Measurements from ENCODE around the gene SCAF4. TPM values are rescaled to one million over a fixed set of nuclear protein-coding genes. Genes with fewer than 3 reads are reported as not detected.

SCAF4 gene
- total RNA-seq, 1 experiment from 2014 or later, result 52.8 TPM

DNA sequence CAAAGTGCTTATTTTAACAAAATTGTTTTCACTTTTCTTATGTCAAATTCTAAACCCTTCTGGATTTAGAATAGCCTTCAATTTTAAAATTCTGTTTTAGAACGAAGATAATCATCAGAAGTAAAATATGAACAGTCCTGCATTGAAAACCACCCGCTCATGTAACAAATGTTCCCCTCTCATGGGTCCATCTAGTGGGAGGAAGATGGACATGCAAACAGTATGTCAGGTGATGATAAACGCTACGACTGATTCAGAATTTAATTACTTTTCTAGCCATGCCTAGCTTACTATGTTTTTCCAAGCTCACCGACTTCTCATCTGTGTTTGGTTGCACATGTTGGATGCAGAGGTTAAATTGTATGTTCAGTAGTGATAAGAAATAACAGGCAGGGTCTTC, 48.9 kb downstream of the SCAF4 start:
- DNase-seq, result no peak
- H3K27ac ChIP-seq (ENCODE audit: low read length), result no peak overlapping the region
- no peak overlapping the region for H3K9ac ChIP-seq (ENCODE audit: low read length)
- no peak overlapping the region for H3K4me3 ChIP-seq (ENCODE audit: low read length)
- H3K27me3 ChIP-seq (ENCODE audit: low read length), result no peaks in the 10 kb centered on the region
- peaks cover 74% of the 10 kb centered on the region for H3K36me3 ChIP-seq (ENCODE audit: insufficient read depth, low read length)
- no peaks in the 10 kb centered on the region for H3K9me2 ChIP-seq (replicated peaks; ENCODE audit: insufficient read depth, low read length)
- no peaks in the 10 kb centered on the region for H4K20me1 ChIP-seq (ENCODE audit: insufficient read depth, low read depth, low read length)
- H2AFZ ChIP-seq (ENCODE audit: low read length), result no peak overlapping the region
- no peaks in the 10 kb centered on the region for H3K9me3 ChIP-seq (ENCODE audit: low read length)
- H3K4me1 ChIP-seq (ENCODE audit: low read length), result peaks cover 9% of the 10 kb centered on the region
- H3K4me2 ChIP-seq (ENCODE audit: low read depth, low read length, poor library complexity, severe bottlenecking), result no peak overlapping the region
- peaks cover 63% of the 10 kb centered on the region for H3K79me2 ChIP-seq (ENCODE audit: low read length)

DNA sequence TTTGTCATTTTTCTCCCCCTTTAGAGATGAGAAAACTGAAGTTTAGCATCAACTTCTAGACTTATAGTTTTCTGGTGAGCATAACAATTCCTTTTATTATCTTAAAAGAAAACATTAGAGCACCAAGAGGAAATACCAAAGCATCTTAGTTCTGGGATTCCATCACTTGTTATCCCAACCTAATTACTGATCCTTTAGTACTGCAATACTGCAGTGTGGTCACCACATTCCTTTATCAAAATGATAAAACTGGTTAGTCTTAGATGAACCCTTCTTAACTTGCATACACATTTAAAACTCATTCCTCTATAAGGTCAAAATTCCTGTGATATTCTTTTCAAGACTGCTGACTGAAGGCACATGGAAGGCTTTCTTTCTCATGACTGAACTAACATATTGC, 49.3 kb downstream of the SCAF4 start:
- Histone ChIP-seq H3K27me3 (ENCODE audit: low read length) (no peaks in the 10 kb centered on the region), H3K9me2 (replicated peaks; ENCODE audit: insufficient read depth, low read length) (no peaks in the 10 kb centered on the region), H3K4me1 (ENCODE audit: low read length) (peaks cover 13% of the 10 kb centered on the region), H3K4me3 (ENCODE audit: low read length) (no peak overlapping the region), H3K9ac (ENCODE audit: low read length) (no peak overlapping the region), H3K79me2 (ENCODE audit: low read length) (peaks cover 63% of the 10 kb centered on the region), H4K20me1 (ENCODE audit: insufficient read depth, low read depth, low read length) (no peaks in the 10 kb centered on the region), H3K27ac (ENCODE audit: low read length) (no peak overlapping the region), H3K4me2 (ENCODE audit: low read depth, low read length, poor library complexity, severe bottlenecking) (no peak overlapping the region), H3K9me3 (ENCODE audit: low read length) (no peaks in the 10 kb centered on the region), H3K36me3 (ENCODE audit: insufficient read depth, low read length) (peaks cover 77% of the 10 kb centered on the region), H2AFZ (ENCODE audit: low read length) (no peak overlapping the region)
- no peak for DNase-seq

DNA sequence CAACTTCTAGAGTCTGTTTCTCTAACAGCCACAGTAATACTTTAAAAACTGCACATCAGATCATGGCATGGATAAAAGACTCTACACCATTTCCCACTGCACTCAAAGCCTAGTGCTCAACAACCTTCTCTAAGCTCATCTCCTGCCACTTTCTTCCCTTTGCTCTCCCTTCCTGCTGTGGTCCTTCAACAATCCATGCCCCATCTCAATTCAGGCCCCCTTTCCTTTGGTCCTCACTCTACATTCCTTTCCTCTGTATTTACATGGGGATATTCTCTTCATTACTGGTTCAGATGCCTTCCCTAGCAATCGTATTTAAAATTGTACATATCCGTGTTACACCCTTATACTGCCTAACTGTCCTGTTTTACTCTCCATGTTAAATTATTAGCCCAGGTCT, 53.4 kb downstream of the SCAF4 start:
- Histone ChIP-seq H3K4me1 (ENCODE audit: low read length) (peaks cover 35% of the 10 kb centered on the region), H3K4me3 (ENCODE audit: low read length) (no peak overlapping the region)

DNA sequence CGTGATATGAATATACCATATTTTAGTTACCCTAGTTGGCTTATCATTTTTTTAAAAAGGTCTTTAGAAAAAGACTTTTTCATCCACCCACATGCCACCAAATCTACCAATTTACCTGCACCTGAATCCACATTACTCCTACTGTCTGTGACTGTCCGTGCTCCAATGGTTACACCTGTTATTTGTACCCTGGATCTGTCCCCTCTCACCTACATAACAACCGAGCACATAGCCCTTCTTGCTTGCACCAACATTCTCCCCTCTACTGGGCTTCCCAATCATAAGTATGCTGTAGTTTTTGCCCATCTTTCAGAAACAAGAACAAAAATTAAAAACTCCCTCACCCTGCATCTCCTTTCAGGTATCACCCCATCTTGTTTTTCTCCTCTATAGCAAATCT, 54.9 kb downstream of the SCAF4 start:
- H3K36me3 ChIP-seq (ENCODE audit: insufficient read depth, low read length), result peaks cover 46% of the 10 kb centered on the region
- H2AFZ ChIP-seq (ENCODE audit: low read length), result no peak overlapping the region
- H3K79me2 ChIP-seq (ENCODE audit: low read length), result peaks cover 22% of the 10 kb centered on the region
- H3K4me1 ChIP-seq (ENCODE audit: low read length), result peaks cover 35% of the 10 kb centered on the region
- DNase-seq, result no peak
- H3K27me3 ChIP-seq (ENCODE audit: low read length), result no peaks in the 10 kb centered on the region
- H3K9ac ChIP-seq (ENCODE audit: low read length), result no peak overlapping the region
- no peaks in the 10 kb centered on the region for H4K20me1 ChIP-seq (ENCODE audit: insufficient read depth, low read depth, low read length)
- H3K9me2 ChIP-seq (replicated peaks; ENCODE audit: insufficient read depth, low read length), result no peaks in the 10 kb centered on the region
- H3K27ac ChIP-seq (ENCODE audit: low read length), result 0 out of 2 replicates have a peak overlapping the region, but pooled peaks have one; percentile 25
- no peak overlapping the region for H3K4me3 ChIP-seq (ENCODE audit: low read length)
- no peaks in the 10 kb centered on the region for H3K9me3 ChIP-seq (ENCODE audit: low read length)
- H3K4me2 ChIP-seq (ENCODE audit: low read depth, low read length, poor library complexity, severe bottlenecking), result no peak overlapping the region

More for the DNA sequence above, 53.4 kb downstream of the SCAF4 start:
- Histone ChIP-seq H3K27ac (ENCODE audit: low read length) (no peak overlapping the region), H3K9me2 (replicated peaks; ENCODE audit: insufficient read depth, low read length) (no peaks in the 10 kb centered on the region), H3K9ac (ENCODE audit: low read length) (no peak overlapping the region), H3K27me3 (ENCODE audit: low read length) (no peaks in the 10 kb centered on the region), H3K36me3 (ENCODE audit: insufficient read depth, low read length) (peaks cover 50% of the 10 kb centered on the region), H2AFZ (ENCODE audit: low read length) (no peak overlapping the region), H4K20me1 (ENCODE audit: insufficient read depth, low read depth, low read length) (no peaks in the 10 kb centered on the region), H3K9me3 (ENCODE audit: low read length) (no peaks in the 10 kb centered on the region), H3K4me2 (ENCODE audit: low read depth, low read length, poor library complexity, severe bottlenecking) (no peak overlapping the region), H3K79me2 (ENCODE audit: low read length) (peaks cover 36% of the 10 kb centered on the region)
- DNase-seq, result no peak

DNA sequence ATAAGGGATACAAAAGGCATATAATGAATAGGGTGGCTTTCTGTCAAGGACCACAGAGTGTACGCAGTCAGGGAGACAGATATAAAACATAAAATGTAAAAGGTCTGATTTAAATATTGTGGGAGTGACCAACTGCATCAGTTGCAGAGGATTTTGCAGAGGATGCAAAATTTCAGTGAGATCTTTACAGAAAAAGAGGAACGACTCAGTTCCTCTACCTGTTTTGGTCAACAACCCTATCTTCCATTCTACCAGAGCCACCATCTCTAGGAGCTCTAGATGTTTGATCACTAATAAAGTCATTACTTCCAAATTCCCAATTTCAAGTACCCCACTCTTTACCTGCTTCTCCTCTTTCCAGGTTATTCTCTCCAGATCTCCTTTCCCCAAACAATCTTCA, 56.0 kb downstream of the SCAF4 start:
- Histone ChIP-seq H3K4me3 (ENCODE audit: low read length) (no peak overlapping the region), H3K79me2 (ENCODE audit: low read length) (peaks cover 15% of the 10 kb centered on the region), H3K36me3 (ENCODE audit: insufficient read depth, low read length) (peaks cover 40% of the 10 kb centered on the region), H4K20me1 (ENCODE audit: insufficient read depth, low read depth, low read length) (no peaks in the 10 kb centered on the region), H2AFZ (ENCODE audit: low read length) (no peak overlapping the region), H3K4me1 (ENCODE audit: low read length) (peaks cover 35% of the 10 kb centered on the region), H3K27ac (ENCODE audit: low read length) (peak overlapping the region; percentile 64), H3K9me2 (replicated peaks; ENCODE audit: insufficient read depth, low read length) (no peaks in the 10 kb centered on the region), H3K4me2 (ENCODE audit: low read depth, low read length, poor library complexity, severe bottlenecking) (no peak overlapping the region), H3K9me3 (ENCODE audit: low read length) (no peaks in the 10 kb centered on the region), H3K9ac (ENCODE audit: low read length) (no peak overlapping the region), H3K27me3 (ENCODE audit: low read length) (no peaks in the 10 kb centered on the region)
- peak; percentile 63 for DNase-seq

DNA sequence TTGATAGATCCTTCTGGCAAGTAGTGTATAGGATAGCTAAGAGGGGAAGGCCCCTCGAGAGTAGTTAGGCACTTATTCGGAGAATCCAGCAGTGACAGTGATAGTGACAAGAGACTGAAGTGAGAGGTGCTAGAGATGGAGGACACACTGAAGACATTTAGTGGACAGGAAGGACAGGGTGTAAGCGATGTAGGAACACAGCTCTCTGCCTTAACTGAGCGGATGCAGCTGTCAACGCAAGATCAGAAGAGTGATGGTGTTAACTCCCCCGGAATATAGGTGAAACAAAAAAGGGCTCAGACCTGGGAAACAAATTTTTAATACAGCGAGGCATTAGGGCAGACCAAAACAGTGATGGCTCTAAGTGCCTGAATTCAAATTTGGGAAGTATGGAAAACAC, 56.6 kb downstream of the SCAF4 start:
- no peak for DNase-seq
- Histone ChIP-seq H3K36me3 (ENCODE audit: insufficient read depth, low read length) (peaks cover 34% of the 10 kb centered on the region), H3K4me3 (ENCODE audit: low read length) (no peak overlapping the region), H3K9ac (ENCODE audit: low read length) (no peak overlapping the region), H4K20me1 (ENCODE audit: insufficient read depth, low read depth, low read length) (no peaks in the 10 kb centered on the region), H3K9me3 (ENCODE audit: low read length) (no peaks in the 10 kb centered on the region), H3K4me1 (ENCODE audit: low read length) (peaks cover 35% of the 10 kb centered on the region), H2AFZ (ENCODE audit: low read length) (no peak overlapping the region), H3K27ac (ENCODE audit: low read length) (peak overlapping the region; percentile 64), H3K27me3 (ENCODE audit: low read length) (no peaks in the 10 kb centered on the region), H3K4me2 (ENCODE audit: low read depth, low read length, poor library complexity, severe bottlenecking) (no peak overlapping the region), H3K9me2 (replicated peaks; ENCODE audit: insufficient read depth, low read length) (no peaks in the 10 kb centered on the region), H3K79me2 (ENCODE audit: low read length) (peaks cover 10% of the 10 kb centered on the region)

DNA sequence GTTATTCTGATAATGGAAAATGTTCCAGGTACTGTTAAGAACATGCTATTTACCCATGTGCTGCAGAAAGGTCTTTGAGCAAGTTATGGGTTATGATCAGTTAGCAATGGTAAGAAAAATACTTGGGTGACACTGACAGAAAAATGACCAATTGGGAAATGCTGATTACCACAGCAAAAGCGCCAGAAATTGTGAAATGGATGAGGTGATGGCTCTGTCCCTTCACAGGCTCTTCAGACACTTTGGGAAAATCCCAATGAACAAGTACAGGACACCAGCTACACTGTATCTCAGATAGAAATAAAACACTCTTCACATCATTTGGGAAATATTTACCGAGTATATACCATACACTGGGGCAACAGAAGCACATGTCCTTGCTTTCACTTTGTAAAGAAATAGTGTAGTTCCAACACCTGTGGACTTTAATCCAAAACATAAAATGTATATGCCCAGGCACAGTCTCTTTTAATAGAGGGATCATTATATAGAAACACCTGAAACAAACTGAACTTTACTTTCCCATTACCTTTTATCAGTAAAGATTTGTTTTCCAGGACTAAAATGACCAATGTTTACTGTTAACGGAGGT, 58.5 kb downstream of the SCAF4 start:
- H4K20me1 ChIP-seq (ENCODE audit: insufficient read depth, low read depth, low read length), result no peaks in the 10 kb centered on the region
- no peaks in the 10 kb centered on the region for H3K27me3 ChIP-seq (ENCODE audit: low read length)
- peaks cover 29% of the 10 kb centered on the region for H3K36me3 ChIP-seq (ENCODE audit: insufficient read depth, low read length)
- no peaks in the 10 kb centered on the region for H3K9me2 ChIP-seq (replicated peaks; ENCODE audit: insufficient read depth, low read length)
- no peak overlapping the region for H2AFZ ChIP-seq (ENCODE audit: low read length)
- H3K4me1 ChIP-seq (ENCODE audit: low read length), result peaks cover 44% of the 10 kb centered on the region
- H3K79me2 ChIP-seq (ENCODE audit: low read length), result 0 out of 2 replicates have a peak, but pooled peaks cover 2% of the 10 kb centered on the region
- no peak overlapping the region for H3K9ac ChIP-seq (ENCODE audit: low read length)
- H3K4me2 ChIP-seq (ENCODE audit: low read depth, low read length, poor library complexity, severe bottlenecking), result no peak overlapping the region
- no peak overlapping the region for H3K4me3 ChIP-seq (ENCODE audit: low read length)
- DNase-seq, result no peak
- H3K9me3 ChIP-seq (ENCODE audit: low read length), result no peaks in the 10 kb centered on the region
- H3K27ac ChIP-seq (ENCODE audit: low read length), result no peak overlapping the region; the same call in 1 of the 2 replicates

DNA sequence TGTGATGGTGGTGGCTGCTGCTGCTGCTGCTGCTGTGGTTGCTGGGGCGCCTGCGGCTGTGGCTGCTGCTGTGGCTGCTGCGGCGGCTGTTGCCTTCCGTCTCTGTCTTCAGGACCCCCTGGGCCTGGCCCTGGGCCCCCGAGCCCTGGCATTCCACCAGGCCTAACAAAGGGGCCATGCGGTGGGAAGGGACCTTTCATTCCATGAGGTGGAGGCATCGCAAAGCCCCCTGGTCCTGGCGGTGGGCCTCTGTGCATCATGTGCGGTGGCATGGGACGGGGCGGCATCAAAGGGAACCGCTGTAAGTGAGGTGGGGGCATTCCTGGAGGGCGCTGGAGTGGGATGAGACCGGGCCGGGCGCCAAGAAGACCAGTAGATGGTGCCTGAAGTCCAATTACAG, 60.0 kb downstream of the SCAF4 start:
- Histone ChIP-seq H3K9me3 (ENCODE audit: low read length) (no peaks in the 10 kb centered on the region), H3K9ac (ENCODE audit: low read length) (no peak overlapping the region), H3K9me2 (replicated peaks; ENCODE audit: insufficient read depth, low read length) (no peaks in the 10 kb centered on the region), H4K20me1 (ENCODE audit: insufficient read depth, low read depth, low read length) (no peaks in the 10 kb centered on the region), H3K4me3 (ENCODE audit: low read length) (no peak overlapping the region), H3K4me2 (ENCODE audit: low read depth, low read length, poor library complexity, severe bottlenecking) (no peak overlapping the region), H3K79me2 (ENCODE audit: low read length) (no peaks in the 10 kb centered on the region), H2AFZ (ENCODE audit: low read length) (no peak overlapping the region), H3K27me3 (ENCODE audit: low read length) (no peaks in the 10 kb centered on the region), H3K27ac (ENCODE audit: low read length) (no peak overlapping the region), H3K36me3 (ENCODE audit: insufficient read depth, low read length) (peaks cover 31% of the 10 kb centered on the region), H3K4me1 (ENCODE audit: low read length) (peaks cover 40% of the 10 kb centered on the region)
- no peak for DNase-seq

Data from Karpas-422 (cell line).